SK-N-SH (cell line): Measurements from ENCODE around the gene RPS24. TPM values are rescaled to one million over a fixed set of nuclear protein-coding genes. Genes with fewer than 3 reads are reported as not detected.
A peak's percentile ranks its signal among the peaks of the same experiment; 100 is the strongest.

ENCODE experiments used
- CTCF ChIA-PET: fragments of 300-600, 350-600 bp; formaldehyde crosslinking; extraction: SDS; loops from one replicate; lab custom pipeline; 2021; lab: Yijun Ruan, JAX
- POLR2A ChIA-PET: fragments of 350-600 bp; sonication (Branson Sonifier 250); formaldehyde crosslinking; extraction: SDS; loops from one replicate; lab custom pipeline; 2020; ENCODE audit warnings: antibody characterized with exemption, inconsistent platforms; lab: Yijun Ruan, JAX
- DNase-seq: peaks from one replicate; pipeline ENCODE4 v3.0.0; 2012
- H2AFZ ChIP-seq: fragments of 200-600 bp; sonication (generic); 2 replicates; pipeline ENCODE4 v1.8.1; 2016; ENCODE audit warnings: antibody characterized with exemption, mild to moderate bottlenecking, low read depth
- H3F3A ChIP-seq: fragments of 200-600 bp; sonication (generic); replicated peaks from 2 replicates; pipeline ENCODE3; 2016; ENCODE audit warnings: antibody characterized with exemption, mild to moderate bottlenecking; ENCODE audit not compliant: insufficient read depth
- H3K27ac ChIP-seq, 2 experiments: fragments of 200-500 bp in 1 of 2; fragments of 200-600 bp in 1 of 2; sonication (Bioruptor generic) in 1 of 2; sonication (generic), shearing (Covaris generic) in 1 of 2; 2 replicates each; pipeline versions ENCODE4 v1.5.1 to v1.6.1; 2014 to 2016; ENCODE audit warnings: low read depth in 2 of 2, inconsistent platforms in 1 of 2, low read length in 1 of 2, mild to moderate bottlenecking in 1 of 2, mixed read lengths in 1 of 2
- H3K27me3 ChIP-seq: fragments of 200-600 bp; sonication (generic), shearing (Covaris generic); 2 replicates; pipeline ENCODE4 v1.6.1; 2016; ENCODE audit warnings: mixed run types; ENCODE audit not compliant: insufficient read depth
- H3K36me3 ChIP-seq, 2 experiments: fragments of 200-500 bp in 1 of 2; fragments of 200-600 bp in 1 of 2; sonication (Bioruptor generic) in 1 of 2; sonication (generic) in 1 of 2; replicated peaks in 1 of 2; 2 replicates each; pipeline versions ENCODE3 to v1.5.1; 2014 to 2016; ENCODE audit warnings: low read length in 1 of 2, mild to moderate bottlenecking in 1 of 2; ENCODE audit not compliant: insufficient read depth in 2 of 2, control insufficient read depth in 1 of 2
- H3K4me1 ChIP-seq, 2 experiments: fragments of 200-500 bp in 1 of 2; fragments of 200-600 bp in 1 of 2; sonication (Bioruptor generic) in 1 of 2; sonication (generic), shearing (Covaris generic) in 1 of 2; 2 replicates each; pipeline versions ENCODE4 v1.5.1 to v1.6.1; 2014 to 2016; ENCODE audit warnings: low read depth in 1 of 2, low read length in 1 of 2, mixed run types in 1 of 2; ENCODE audit not compliant: insufficient read depth in 2 of 2, control insufficient read depth in 1 of 2
- H3K4me2 ChIP-seq: fragments of 200-600 bp; sonication (generic), shearing (Covaris generic); 2 replicates; pipeline ENCODE4 v1.6.1; 2017; ENCODE audit warnings: mixed run types
- H3K4me3 ChIP-seq, 2 experiments: fragments of 200-500 bp in 1 of 2; fragments of 200-600 bp in 1 of 2; sonication (Bioruptor generic) in 1 of 2; sonication (generic), shearing (Covaris generic) in 1 of 2; 2 replicates each; pipeline versions ENCODE4 v1.5.1 to v1.8.1; 2014 to 2016; ENCODE audit warnings: low read depth in 2 of 2, inconsistent platforms in 1 of 2, low read length in 1 of 2, mild to moderate bottlenecking in 1 of 2, mixed read lengths in 1 of 2, moderate library complexity in 1 of 2
- H3K79me2 ChIP-seq: fragments of 200-600 bp; sonication (generic); 2 replicates; pipeline ENCODE4 v1.8.1; 2017; ENCODE audit warnings: mild to moderate bottlenecking; ENCODE audit not compliant: insufficient read depth
- H3K9ac ChIP-seq: fragments of 200-600 bp; sonication (generic); 2 replicates; pipeline ENCODE4 v1.6.1; 2017; ENCODE audit warnings: mixed run types
- H3K9me2 ChIP-seq: fragments of 200-600 bp; sonication (generic); 2 replicates; pipeline ENCODE4 v1.6.1; 2017; ENCODE audit warnings: mixed run types
- H3K9me3 ChIP-seq: fragments of 200-600 bp; sonication (generic); 2 replicates; pipeline ENCODE4 v1.6.1; 2017; ENCODE audit warnings: mixed run types, mild to moderate bottlenecking, moderate library complexity
- H4K20me1 ChIP-seq: fragments of 200-600 bp; sonication (generic); 2 replicates; pipeline ENCODE4 v1.6.1; 2017; ENCODE audit warnings: mild to moderate bottlenecking, mixed run types; ENCODE audit not compliant: insufficient read depth
- EP300 ChIP-seq, 2 experiments: IDR thresholded peaks; 2 replicates each; pipeline versions ENCODE4 v1.4.0 to v1.6.1; 2012; ENCODE audit warnings: borderline replicate concordance in 1 of 2, low read depth in 1 of 2, low read length in 1 of 2
- GATA2 ChIP-seq: sonication (generic); formaldehyde crosslinking; IDR thresholded peaks from 2 replicates; pipeline ENCODE4 v1.5.0; 2020; ENCODE audit warnings: mild to moderate bottlenecking, missing genetic modification reagents
- POLR2AphosphoS5 ChIP-seq: IDR thresholded peaks from 2 replicates; pipeline ENCODE4 v1.6.1; 2012; ENCODE audit warnings: low read depth, low read length
- WGBS: methylation state at CpG from one replicate; pipeline ENCODE4 v1.1.6; 2017; ENCODE audit warnings: low lambda C conversion rate; 5-methylcytosine and 5-hydroxymethylcytosine counted together
- polyA plus RNA-seq, 3 experiments: library from polyadenylated mRNA; depleted of rRNA; stranded (reverse); fragments of >200 nt; gene quantifications; 2 replicates each; pipeline ENCODE4 v1.2.3, GENCODE V29; 2012
- TF ChIP-seq, protein P1 (sequence below): fragments of 150-350 bp; IDR thresholded peaks from 2 replicates; pipeline ENCODE4 v1.6.1; 2017; ENCODE audit warnings: antibody characterized with exemption, low read length, low read depth, borderline replicate concordance

The RPS24 gene
- polyA plus RNA-seq, 1 of the 3 experiments (the other 2 are of a cell fraction), result 3,806 TPM

DNA sequence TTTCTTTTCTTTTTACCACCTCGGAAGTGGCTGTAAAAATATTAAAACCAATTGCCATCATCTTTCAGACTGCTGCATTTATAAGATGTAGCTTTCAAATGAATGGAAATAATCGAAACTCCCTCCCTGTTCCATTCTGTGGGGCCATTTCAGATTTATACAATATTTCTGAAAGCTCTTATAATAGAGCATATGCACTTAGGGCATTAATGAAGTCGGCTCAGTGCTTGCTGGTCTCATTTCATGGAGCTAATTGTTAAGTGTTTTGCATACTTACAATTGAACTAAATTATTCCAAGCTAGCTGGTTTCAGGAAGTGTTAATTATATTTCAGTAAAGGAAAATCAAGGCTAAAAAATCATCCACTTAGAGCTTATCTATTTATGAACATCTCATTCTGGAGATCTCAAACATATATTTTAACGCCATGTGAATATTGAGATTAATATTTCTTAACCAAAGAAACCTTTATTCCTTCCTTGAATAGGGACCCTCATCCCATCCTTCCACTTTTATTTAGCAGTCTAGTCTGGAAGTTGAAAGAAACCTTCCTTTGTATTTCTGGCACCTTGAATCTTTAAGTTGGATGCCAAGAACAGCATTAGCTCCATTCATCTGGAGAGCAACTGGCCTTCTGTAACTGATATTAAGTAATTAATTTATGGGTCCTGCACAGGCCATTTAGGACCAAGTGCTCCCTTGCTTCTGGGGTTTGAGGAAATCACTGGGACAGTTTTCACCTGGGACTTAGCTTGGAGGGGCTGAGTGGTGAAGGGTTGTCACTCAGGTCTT lies 45.1 kb downstream of the RPS24 start:
- POLR2A ChIA-PET, result no interaction called here
- no peaks in the 10 kb centered on the region for H3K79me2 ChIP-seq
- H3K4me2 ChIP-seq, result no peak overlapping the region
- no peak overlapping the region for H3K9ac ChIP-seq
- H4K20me1 ChIP-seq, result no peaks in the 10 kb centered on the region
- H3K27me3 ChIP-seq, result no peaks in the 10 kb centered on the region
- H3K4me3 ChIP-seq, result no peak overlapping the region
- no peaks in the 10 kb centered on the region for H3F3A ChIP-seq
- CTCF ChIA-PET, result interaction anchor here (0.9 to 4.3 kb wide), 4 partner anchors 11 to 1117 kb away, joined by 3 to 19 read pairs (median 5); no protein-coding TSS in a partner anchor
- TF ChIP-seq GATA2 (CRISPR knock-in tag) (no peak), EP300 (IDR thresholded peaks at IDR 0.05; ENCODE audit: borderline replicate concordance in 1 of 2, low read depth in 1 of 2, low read length in 1 of 2) (peak in 1 of 2 experiments; percentile 30; a peak in 1 of 4 replicates)
- H3K9me2 ChIP-seq, result no peaks in the 10 kb centered on the region
- no peaks in the 10 kb centered on the region for H3K9me3 ChIP-seq
- DNase-seq, result peak; percentile 37
- no peaks in the 10 kb centered on the region for H3K36me3 ChIP-seq
- peaks cover 0 to 9% of the 10 kb centered on the region in 2 experiments; a peak in 1 of 4 replicates for H3K4me1 ChIP-seq
- no peak overlapping the region for H2AFZ ChIP-seq
- WGBS, result 30% methylated on average over 4 of the region's 4 CpGs
- H3K27ac ChIP-seq, result peak overlapping the region in 1 of 2 experiments; percentile 7; a peak in 1 of 4 replicates

DNA sequence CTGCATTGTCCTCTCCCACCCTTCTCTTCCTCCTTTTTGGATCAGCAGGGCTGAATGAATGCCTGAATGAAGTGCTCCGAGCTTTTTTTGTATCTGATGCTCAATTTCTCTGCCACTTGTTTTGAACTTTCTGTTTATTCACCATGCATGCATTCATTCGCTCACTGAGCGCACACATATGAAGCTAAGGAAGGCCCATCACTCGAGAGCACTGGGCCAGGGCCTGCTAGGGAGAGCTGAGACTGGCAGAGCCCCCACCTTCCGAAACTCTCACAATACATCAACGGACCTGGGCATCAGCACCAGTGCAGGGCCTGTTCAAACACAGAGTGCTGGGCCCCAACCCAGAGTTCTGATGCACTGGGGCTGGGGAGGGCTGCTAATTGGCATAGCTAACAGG lies 45.7 kb downstream of the RPS24 start:
- WGBS, result 71% methylated on average over 6 of the region's 6 CpGs
- no peak overlapping the region for H3K9ac ChIP-seq
- H3K9me2 ChIP-seq, result no peaks in the 10 kb centered on the region
- peaks cover 0 to 9% of the 10 kb centered on the region in 2 experiments; a peak in 1 of 4 replicates for H3K4me1 ChIP-seq
- CTCF ChIA-PET, result interaction anchor here (1.1 to 4.3 kb wide), 3 partner anchors 11 to 1116 kb away, joined by 3 to 19 read pairs (median 7); no protein-coding TSS in a partner anchor
- no peak overlapping the region for H3K27ac ChIP-seq
- POLR2A ChIA-PET, result no interaction called here
- H2AFZ ChIP-seq, result no peak overlapping the region
- no peak for DNase-seq
- no peak for TF ChIP-seq POLR2AphosphoS5
- H3K27me3 ChIP-seq, result no peaks in the 10 kb centered on the region
- H4K20me1 ChIP-seq, result no peaks in the 10 kb centered on the region
- H3K9me3 ChIP-seq, result no peaks in the 10 kb centered on the region
- no peaks in the 10 kb centered on the region for H3F3A ChIP-seq
- H3K4me2 ChIP-seq, result no peak overlapping the region
- H3K4me3 ChIP-seq, result no peak overlapping the region
- H3K79me2 ChIP-seq, result no peaks in the 10 kb centered on the region
- H3K36me3 ChIP-seq, result no peaks in the 10 kb centered on the region

DNA sequence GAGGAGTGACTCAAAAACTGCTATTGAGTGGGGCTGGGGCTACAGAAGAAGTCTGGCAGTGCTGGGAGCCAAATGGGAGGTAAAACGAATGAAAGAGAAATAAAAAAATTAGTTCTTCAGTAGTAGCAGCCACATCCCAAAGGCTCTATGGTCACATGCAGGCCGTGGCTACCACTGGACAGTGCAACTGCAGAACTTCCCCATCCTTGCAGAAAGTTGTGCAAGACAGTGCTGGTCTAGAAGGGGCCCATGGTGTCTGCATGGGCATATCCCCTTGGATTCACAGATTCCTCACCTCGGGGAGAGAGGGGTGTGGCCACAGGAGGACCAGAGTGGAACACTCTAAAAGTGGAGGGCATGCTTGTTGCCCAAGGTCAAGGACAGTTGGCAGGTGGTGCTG lies 47.6 kb downstream of the RPS24 start:
- no peaks in the 10 kb centered on the region for H3K36me3 ChIP-seq
- no peaks in the 10 kb centered on the region for H3K79me2 ChIP-seq
- DNase-seq, result no peak
- ChIA-PET POLR2A (no interaction called here), CTCF (no interaction called here)
- TF ChIP-seq, protein P1, sequence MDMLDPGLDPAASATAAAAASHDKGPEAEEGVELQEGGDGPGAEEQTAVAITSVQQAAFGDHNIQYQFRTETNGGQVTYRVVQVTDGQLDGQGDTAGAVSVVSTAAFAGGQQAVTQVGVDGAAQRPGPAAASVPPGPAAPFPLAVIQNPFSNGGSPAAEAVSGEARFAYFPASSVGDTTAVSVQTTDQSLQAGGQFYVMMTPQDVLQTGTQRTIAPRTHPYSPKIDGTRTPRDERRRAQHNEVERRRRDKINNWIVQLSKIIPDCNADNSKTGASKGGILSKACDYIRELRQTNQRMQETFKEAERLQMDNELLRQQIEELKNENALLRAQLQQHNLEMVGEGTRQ, result no peak
- WGBS, result 18% methylated on average over 3 of the region's 3 CpGs
- H3K9me2 ChIP-seq, result no peaks in the 10 kb centered on the region
- H3F3A ChIP-seq, result no peaks in the 10 kb centered on the region
- H3K4me2 ChIP-seq, result no peak overlapping the region
- peaks cover 0 to 10% of the 10 kb centered on the region in 2 experiments; a peak in 1 of 4 replicates for H3K4me1 ChIP-seq
- no peak overlapping the region for H3K4me3 ChIP-seq
- no peaks in the 10 kb centered on the region for H4K20me1 ChIP-seq
- no peak overlapping the region for H3K27ac ChIP-seq
- no peaks in the 10 kb centered on the region for H3K9me3 ChIP-seq
- no peak overlapping the region for H3K9ac ChIP-seq
- no peaks in the 10 kb centered on the region for H3K27me3 ChIP-seq
- no peak overlapping the region for H2AFZ ChIP-seq
